ENCODE results near the gene MYLK. TPM values are rescaled to one million over a fixed set of nuclear protein-coding genes. Genes with fewer than 3 reads are reported as not detected.

The MYLK gene
- total RNA-seq, 1 donor from 2014 or later, result 80.3 TPM

- no peak for DNase-seq (ENCODE audit: low spot score)
Observed at GRCh38 chr3:123832692-123833397, 51.3 kb downstream of the MYLK start.

GRCh38 chr3:123831420-123831819 lies 52.7 kb downstream of the MYLK start:
- no peak for DNase-seq (ENCODE audit: low spot score)

- no peak for DNase-seq (ENCODE audit: low spot score)
Observed at GRCh38 chr3:123821920-123822319, 62.2 kb downstream of the MYLK start.

- no peak for DNase-seq (ENCODE audit: low spot score)
Observed at GRCh38 chr3:123819949-123820348, 64.2 kb downstream of the MYLK start.

GRCh38 chr3:123818921-123819429 lies 65.2 kb downstream of the MYLK start:
- DNase-seq (ENCODE audit: low spot score), result no peak

GRCh38 chr3:123818324-123818920 lies 65.7 kb downstream of the MYLK start:
- no peak for DNase-seq (ENCODE audit: low spot score)

GRCh38 chr3:123817413-123817812 lies 66.7 kb downstream of the MYLK start:
- DNase-seq (ENCODE audit: low spot score), result no peak

- DNase-seq (ENCODE audit: low spot score), result no peak
Observed at GRCh38 chr3:123816673-123817207, 67.4 kb downstream of the MYLK start.

GRCh38 chr3:123815981-123816380 lies 68.2 kb downstream of the MYLK start:
- DNase-seq (ENCODE audit: low spot score), result no peak

- DNase-seq (ENCODE audit: low spot score), result no peak
Observed at GRCh38 chr3:123813876-123814275, 70.3 kb downstream of the MYLK start.

- no peak for DNase-seq (ENCODE audit: low spot score)
Observed at GRCh38 chr3:123809597-123809996, 74.5 kb downstream of the MYLK start.

GRCh38 chr3:123808812-123809211 lies 75.3 kb downstream of the MYLK start:
- DNase-seq (ENCODE audit: low spot score), result no peak

GRCh38 chr3:123807820-123808219 lies 76.3 kb downstream of the MYLK start:
- no peak for DNase-seq (ENCODE audit: low spot score)

GRCh38 chr3:123805504-123805903 lies 78.6 kb downstream of the MYLK start:
- DNase-seq (ENCODE audit: low spot score), result no peak

- no peak for DNase-seq (ENCODE audit: low spot score)
Observed at GRCh38 chr3:123805101-123805500, 79.0 kb downstream of the MYLK start.

GRCh38 chr3:123804676-123805075 lies 79.5 kb downstream of the MYLK start:
- no peak for DNase-seq (ENCODE audit: low spot score)

GRCh38 chr3:123803521-123803920 lies 80.6 kb downstream of the MYLK start:
- DNase-seq (ENCODE audit: low spot score), result no peak

- no peak for DNase-seq (ENCODE audit: low spot score)
Observed at GRCh38 chr3:123802007-123802625, 82.0 kb downstream of the MYLK start.

- DNase-seq (ENCODE audit: low spot score), result no peak
Observed at GRCh38 chr3:123801474-123801873, 82.7 kb downstream of the MYLK start.

GRCh38 chr3:123800362-123800682 lies 83.8 kb downstream of the MYLK start:
- DNase-seq (ENCODE audit: low spot score), result no peak

GRCh38 chr3:123799544-123800361 lies 84.4 kb downstream of the MYLK start:
- DNase-seq (ENCODE audit: low spot score), result no peak
